ENCODE results near the gene DLG2.

- TF ChIP-seq CTCF (IDR thresholded peaks at IDR 0.05; ENCODE audit: low read length) (no peak), EZH2 (IDR thresholded peaks at IDR 0.05; ENCODE audit: borderline replicate concordance, low read length) (no peak)
These were observed 2218.2 kb downstream of the DLG2 start for GRCh38 chr11:83408946-83409345.

Measured in OCI-LY1 (cell line).